Mesodermal cell (in vitro differentiated cells): Measurements from ENCODE around the gene SLC6A18. TPM values are rescaled to one million over a fixed set of nuclear protein-coding genes. Genes with fewer than 3 reads are reported as not detected.

Source experiments
- H3K27ac ChIP-seq: 2 replicates; pipeline ENCODE4 v1.7.0; 2013; ENCODE audit warnings: mild to moderate bottlenecking, low read depth, low read length, moderate library complexity; ENCODE audit not compliant: severe bottlenecking
- H3K36me3 ChIP-seq: 2 replicates; pipeline ENCODE4 v1.7.1; 2013; ENCODE audit warnings: mild to moderate bottlenecking, low read length, moderate library complexity; ENCODE audit not compliant: control insufficient read depth, insufficient read depth
- H3K4me1 ChIP-seq: one replicate; pipeline ENCODE4 v1.7.1; 2013; ENCODE audit warnings: mild to moderate bottlenecking, low read length; ENCODE audit not compliant: insufficient read depth, control insufficient read depth, poor library complexity, severe bottlenecking
- H3K4me3 ChIP-seq: 2 replicates; pipeline ENCODE4 v1.7.0; 2013; ENCODE audit warnings: low read length, control low read depth, mild to moderate bottlenecking; ENCODE audit not compliant: insufficient read depth, poor library complexity, severe bottlenecking; ENCODE audit errors: extremely low read depth
- H3K9me3 ChIP-seq: 2 replicates; pipeline ENCODE4 v1.7.1; 2013; ENCODE audit warnings: mild to moderate bottlenecking, low read length, moderate library complexity; ENCODE audit not compliant: control insufficient read depth
- WGBS, 2 experiments: methylation state at CpG; one replicate each; pipeline ENCODE4 v1.1.5; 2013; ENCODE audit warnings: missing lambda C conversion rate in 2 of 2; ENCODE audit not compliant: insufficient coverage in 2 of 2; 5-methylcytosine and 5-hydroxymethylcytosine counted together
- polyA plus RNA-seq, 2 experiments: library from polyadenylated mRNA; stranded (reverse); fragments of 50-300 nt; gene quantifications; one replicate each; pipeline ENCODE4 v1.2.3, GENCODE V29; 2013

Gene SLC6A18, protein sequence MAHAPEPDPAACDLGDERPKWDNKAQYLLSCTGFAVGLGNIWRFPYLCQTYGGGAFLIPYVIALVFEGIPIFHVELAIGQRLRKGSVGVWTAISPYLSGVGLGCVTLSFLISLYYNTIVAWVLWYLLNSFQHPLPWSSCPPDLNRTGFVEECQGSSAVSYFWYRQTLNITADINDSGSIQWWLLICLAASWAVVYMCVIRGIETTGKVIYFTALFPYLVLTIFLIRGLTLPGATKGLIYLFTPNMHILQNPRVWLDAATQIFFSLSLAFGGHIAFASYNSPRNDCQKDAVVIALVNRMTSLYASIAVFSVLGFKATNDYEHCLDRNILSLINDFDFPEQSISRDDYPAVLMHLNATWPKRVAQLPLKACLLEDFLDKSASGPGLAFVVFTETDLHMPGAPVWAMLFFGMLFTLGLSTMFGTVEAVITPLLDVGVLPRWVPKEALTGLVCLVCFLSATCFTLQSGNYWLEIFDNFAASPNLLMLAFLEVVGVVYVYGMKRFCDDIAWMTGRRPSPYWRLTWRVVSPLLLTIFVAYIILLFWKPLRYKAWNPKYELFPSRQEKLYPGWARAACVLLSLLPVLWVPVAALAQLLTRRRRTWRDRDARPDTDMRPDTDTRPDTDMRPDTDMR
- not detected for polyA plus RNA-seq (2013, experiment 1 of 2)
- not detected for polyA plus RNA-seq (2013, experiment 2 of 2)

DNA sequence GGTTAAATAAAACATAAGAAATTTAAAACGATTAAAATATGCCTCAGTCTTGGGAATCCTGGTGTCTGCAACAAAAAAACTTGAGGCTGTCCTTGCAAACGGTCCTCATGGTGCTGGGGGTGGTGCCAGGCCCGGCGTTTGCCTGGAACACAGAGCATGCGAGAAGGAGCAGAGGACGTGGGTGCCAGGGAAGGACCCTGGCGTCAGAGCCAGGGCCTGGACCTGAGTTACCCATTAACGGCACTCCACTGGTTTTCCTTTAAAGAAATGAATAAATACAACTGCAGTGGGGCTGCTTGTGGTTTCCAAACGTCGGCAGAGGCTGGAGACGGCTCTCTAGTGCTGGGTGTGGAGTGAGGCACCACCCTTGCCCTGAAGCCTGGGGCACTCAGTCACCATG is at the start of gene SLC6A18:
Gene SLC6A18 (plus strand): TSS at position 301 of the 400 bp plus-strand sequence. CDS start 97 bp downstream, at position 398.
- H3K4me3 ChIP-seq, result no peak within 1 kb of the TSS

DNA sequence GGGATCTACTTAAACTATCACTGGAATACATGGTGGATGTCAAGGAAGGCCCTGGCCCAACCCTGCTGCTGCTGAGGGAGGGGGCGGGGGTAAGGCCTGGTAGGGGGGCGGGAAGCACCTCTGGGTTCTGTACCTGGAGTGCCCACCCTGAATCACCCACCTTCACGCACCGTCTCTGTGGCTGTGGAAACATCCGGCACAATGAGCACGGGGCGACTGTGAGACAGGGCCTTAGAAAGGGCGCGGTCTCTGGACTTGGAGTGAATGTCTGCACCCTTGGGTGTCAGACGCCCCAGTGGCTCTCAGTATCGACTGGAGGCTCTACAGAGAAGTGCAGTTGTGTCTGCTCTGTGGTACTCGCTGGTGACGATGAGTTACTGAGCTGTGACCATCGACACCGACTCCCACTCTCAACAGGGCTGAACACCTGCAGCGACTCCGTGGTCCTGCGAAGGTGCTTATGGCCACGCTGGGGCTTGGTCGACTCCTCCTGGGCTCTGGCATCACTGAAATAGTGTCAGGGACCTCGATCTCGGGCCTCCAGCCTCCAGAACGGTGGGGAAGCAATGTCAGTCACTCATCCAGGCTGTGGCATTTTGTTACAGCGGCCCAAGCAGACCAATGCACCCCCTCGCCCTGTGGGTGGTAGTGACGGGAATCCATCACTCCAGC is 49.2 kb upstream of the SLC6A18 start:
- 90 to 91% methylated on average over 22 to 26 of the region's 26 CpGs for WGBS, 2 experiments
- Histone ChIP-seq H3K9me3 (no peaks in the 10 kb centered on the region), H3K4me3 (no peak overlapping the region), H3K27ac (no peak overlapping the region), H3K36me3 (no peaks in the 10 kb centered on the region), H3K4me1 (peaks cover 11% of the 10 kb centered on the region)

More for the DNA sequence above, at the start of gene SLC6A18:
- Histone ChIP-seq H3K27ac (no peak within 1 kb of the TSS), H3K36me3 (no peaks in the 10 kb centered on the region), H3K4me1 (no peaks in the 10 kb centered on the region), H3K9me3 (no peaks in the 10 kb centered on the region)
- 81 to 85% methylated on average over 9 to 11 of the region's 11 CpGs for WGBS, 2 experiments

DNA sequence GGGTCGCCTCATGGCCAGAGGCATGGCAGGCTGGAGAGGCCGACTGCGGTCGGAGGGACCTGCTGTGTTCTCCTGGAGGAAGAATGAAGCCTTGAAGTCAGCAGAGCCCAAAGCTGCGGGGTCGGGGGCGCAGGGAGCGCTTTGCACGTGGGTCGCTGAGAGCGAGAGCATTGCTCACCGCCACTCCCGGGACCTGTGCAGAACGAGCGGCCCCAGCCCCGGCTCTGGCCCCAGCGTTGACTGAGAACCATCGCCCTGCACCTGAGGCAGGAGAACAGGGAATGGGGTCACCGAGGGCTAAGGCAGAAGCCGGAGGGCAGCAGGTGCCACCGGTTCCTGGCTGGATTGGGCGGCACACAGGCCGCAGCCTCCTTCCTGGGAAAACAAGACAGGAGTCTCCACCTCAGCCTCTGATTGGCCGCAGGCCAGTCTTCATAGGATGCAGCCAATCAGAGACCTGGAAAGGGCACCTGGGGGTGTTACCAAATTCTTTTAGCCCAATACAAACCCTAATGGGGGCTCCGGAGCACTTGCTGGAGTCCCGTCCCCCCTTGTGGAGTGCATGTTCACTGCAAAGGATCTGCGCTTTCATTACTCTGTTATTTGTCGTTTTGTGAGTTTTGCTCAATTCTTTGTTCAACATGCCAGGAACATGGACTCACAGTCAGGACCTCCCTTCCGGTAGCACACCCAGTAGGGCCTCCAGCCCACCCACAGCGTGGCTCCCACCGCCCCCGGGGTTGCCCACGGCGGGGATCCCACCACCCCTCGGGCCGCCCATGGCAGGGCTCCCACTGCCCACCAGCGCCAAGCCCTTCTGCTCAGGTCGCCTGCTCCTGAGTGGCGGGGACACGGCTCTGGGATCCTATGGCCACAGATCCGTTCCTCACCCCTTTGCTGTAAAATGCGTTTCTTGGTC is 48.4 kb upstream of the SLC6A18 start:
- Histone ChIP-seq H3K9me3 (no peaks in the 10 kb centered on the region), H3K4me1 (peaks cover 8% of the 10 kb centered on the region), H3K36me3 (no peaks in the 10 kb centered on the region), H3K4me3 (no peak overlapping the region), H3K27ac (no peak overlapping the region)
- WGBS, 2 experiments, result 88 to 90% methylated on average over 37 to 41 of the region's 42 CpGs

DNA sequence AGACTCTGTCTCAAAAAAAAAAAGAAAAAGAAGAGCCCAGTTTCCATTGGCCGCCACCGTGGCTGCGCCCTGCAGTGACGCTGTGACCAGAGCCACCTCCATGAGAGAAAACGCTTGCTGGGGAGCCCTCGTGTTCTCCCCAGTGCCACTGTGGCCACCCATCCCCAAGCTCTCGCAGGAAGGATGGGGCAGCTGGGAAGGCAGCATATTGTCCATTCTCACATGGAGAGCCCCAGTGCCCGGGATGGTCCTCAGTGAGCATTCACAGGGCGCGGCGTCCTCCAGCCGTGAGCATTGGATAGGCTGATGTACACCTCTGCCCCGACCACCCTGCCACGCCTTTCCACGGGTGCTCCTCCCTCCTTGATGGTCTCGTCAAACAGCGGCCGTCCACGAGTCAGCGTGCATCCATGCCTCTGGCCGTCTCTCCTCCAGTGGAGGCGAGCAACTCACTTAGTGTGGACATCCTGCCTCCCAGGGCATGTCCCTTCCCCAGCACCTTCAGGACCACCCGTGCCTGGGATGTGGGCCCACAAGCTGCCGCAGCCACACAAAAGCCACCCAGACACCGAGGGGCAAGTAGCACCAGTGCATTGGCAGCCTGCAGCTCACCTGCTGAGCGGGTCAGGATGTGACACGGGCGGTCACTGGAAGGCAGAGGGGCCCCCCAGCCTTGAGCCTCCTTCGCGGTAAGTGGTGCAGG is 47.2 kb upstream of the SLC6A18 start:
- no peaks in the 10 kb centered on the region for H3K9me3 ChIP-seq
- WGBS, 2 experiments, result 95 to 96% methylated on average over 19 to 25 of the region's 30 CpGs

DNA sequence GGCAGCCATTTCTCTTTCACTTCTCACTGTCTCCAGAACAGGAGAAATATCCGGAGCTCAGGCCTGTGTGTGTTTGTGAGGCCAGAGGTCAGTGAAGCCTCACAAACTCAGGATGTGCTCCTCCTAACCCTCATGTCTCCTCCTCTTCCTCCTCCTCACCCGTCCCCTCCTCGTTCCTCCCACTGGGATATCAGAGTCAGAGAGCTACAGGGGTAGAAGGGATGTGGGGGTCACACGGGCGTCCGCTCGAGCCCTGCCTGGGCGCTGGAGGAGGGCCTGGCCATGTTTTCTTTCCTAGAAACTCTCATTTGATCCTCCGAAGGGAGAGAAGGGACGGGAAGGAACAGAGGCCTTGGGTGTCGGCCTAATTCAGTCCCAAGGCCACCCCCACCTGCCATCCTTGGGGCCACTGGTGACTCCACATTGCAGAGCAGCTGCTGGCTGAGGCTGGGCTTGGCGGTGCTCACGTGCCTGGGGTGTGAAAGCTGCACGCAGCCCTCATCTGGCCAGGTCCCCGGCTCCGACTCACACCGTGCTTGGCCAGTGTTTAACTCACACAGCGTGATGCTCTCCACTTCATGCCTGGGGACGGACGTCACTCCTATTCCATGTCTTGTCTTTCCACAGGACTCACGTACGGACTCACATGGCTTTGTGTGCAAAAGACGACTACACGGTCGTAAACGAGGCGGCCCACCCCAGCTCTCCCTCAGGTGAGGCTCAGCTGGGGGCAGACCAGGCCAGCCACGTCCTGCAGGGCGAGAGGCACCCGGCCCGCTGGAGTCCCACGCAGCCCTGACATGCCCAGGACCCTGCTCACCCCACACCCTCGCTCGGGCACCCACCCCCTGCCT is 46.4 kb upstream of the SLC6A18 start:
- 97 to 98% methylated on average over 8 to 17 of the region's 34 CpGs for WGBS, 2 experiments
- H3K4me3 ChIP-seq, result no peak overlapping the region

More for the DNA sequence above, 47.2 kb upstream of the SLC6A18 start:
- Histone ChIP-seq H3K27ac (no peak overlapping the region), H3K36me3 (no peaks in the 10 kb centered on the region), H3K4me3 (no peak overlapping the region), H3K4me1 (peaks cover 4% of the 10 kb centered on the region)

DNA sequence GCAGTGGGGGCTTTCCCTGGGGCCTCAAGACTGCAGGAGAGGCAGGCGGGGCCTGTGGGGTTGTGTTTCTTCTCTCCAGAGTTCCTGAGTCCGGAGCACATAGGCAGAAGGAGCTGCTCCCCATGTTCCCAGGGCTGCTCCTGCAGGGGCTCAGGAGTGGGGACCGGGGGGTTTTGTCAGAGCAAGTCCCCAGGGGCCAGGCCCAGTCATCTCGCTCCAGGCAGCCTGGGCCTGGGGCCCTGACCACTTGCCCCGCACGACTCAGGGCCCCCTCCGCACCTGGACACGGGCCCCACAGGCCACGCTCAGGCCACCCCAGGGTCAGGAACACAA is 45.8 kb upstream of the SLC6A18 start:
- Histone ChIP-seq H3K27ac (no peak overlapping the region), H3K4me1 (no peaks in the 10 kb centered on the region), H3K4me3 (no peak overlapping the region), H3K9me3 (no peaks in the 10 kb centered on the region), H3K36me3 (no peaks in the 10 kb centered on the region)
- WGBS, 2 experiments, result 95 to 100% methylated on average over 1 to 3 of the region's 9 CpGs

More for the DNA sequence above, 46.4 kb upstream of the SLC6A18 start:
- H3K27ac ChIP-seq, result no peak overlapping the region
- H3K4me1 ChIP-seq, result peaks cover 4% of the 10 kb centered on the region
- no peaks in the 10 kb centered on the region for H3K9me3 ChIP-seq
- no peaks in the 10 kb centered on the region for H3K36me3 ChIP-seq

DNA sequence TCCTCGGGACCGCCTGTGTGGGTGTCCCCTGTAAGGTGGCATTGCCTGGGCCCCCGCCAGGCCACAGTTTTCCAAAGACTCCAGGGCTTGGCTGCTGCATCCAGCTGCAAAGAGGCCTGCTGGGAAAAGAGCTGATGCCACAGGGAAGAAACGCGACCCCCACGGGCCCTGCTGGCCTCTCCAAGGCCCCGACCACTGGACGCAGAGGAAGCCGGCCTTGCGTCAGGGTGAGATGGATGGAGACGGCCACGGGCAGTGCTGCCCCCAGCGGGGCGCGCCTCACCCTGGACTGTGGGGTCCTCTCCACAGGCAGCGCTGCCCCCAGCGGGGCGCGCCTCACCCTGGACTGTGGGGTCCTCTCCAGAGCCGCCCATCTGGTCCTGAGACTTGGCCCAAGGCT is 45.1 kb upstream of the SLC6A18 start:
- Histone ChIP-seq H3K27ac (no peak overlapping the region), H3K9me3 (no peaks in the 10 kb centered on the region), H3K4me1 (no peaks in the 10 kb centered on the region), H3K4me3 (no peak overlapping the region), H3K36me3 (no peaks in the 10 kb centered on the region)
- WGBS, 2 experiments, result 92 to 99% methylated on average over 10 to 12 of the region's 20 CpGs

DNA sequence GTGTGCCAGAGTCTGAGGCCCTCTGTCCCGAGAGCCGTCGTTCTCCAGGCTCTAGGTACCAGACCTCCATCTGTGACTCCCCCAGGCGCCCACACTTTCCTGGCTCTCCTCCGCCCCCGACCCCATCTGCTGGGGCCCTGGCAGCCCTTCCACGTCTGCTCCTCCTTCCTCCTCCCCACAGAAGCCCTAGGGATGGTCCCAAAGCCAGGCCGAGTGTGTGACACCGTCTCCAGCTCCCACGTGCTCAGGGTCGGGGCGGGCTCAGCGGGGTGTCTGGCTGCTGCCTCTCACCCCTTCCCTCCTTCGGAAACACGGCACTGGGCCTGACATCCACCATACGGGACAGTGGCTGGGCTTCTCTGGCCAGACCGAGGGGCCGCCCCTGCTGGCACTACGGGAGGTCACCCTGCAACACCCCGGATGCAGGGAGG is 44.3 kb upstream of the SLC6A18 start:
- H3K27ac ChIP-seq, result no peak overlapping the region
- H3K4me3 ChIP-seq, result no peak overlapping the region
- no peaks in the 10 kb centered on the region for H3K36me3 ChIP-seq
- H3K4me1 ChIP-seq, result no peaks in the 10 kb centered on the region
- 87 to 92% methylated on average over 17 to 18 of the region's 20 CpGs for WGBS, 2 experiments
- no peaks in the 10 kb centered on the region for H3K9me3 ChIP-seq
